ENCODE results near the gene EFNB1. TPM values are rescaled to one million over a fixed set of nuclear protein-coding genes. Genes with fewer than 3 reads are reported as not detected.

Gene EFNB1
- total RNA-seq, 1 donor from 2014 or later: 78.9 TPM

GRCh38 chrX:68842781-68843581 is 14.2 kb downstream of the EFNB1 start:
- DNase-seq (ENCODE audit: low spot score): no peak

GRCh38 chrX:68843992-68844391 is 15.2 kb downstream of the EFNB1 start:
- no peak for DNase-seq (ENCODE audit: low spot score)

- DNase-seq (ENCODE audit: low spot score): no peak
Measured at GRCh38 chrX:68844581-68844980, 15.8 kb downstream of the EFNB1 start.

GRCh38 chrX:68846536-68846935 is 17.7 kb downstream of the EFNB1 start:
- DNase-seq (ENCODE audit: low spot score): no peak

- no peak for DNase-seq (ENCODE audit: low spot score)
Measured at GRCh38 chrX:68847172-68847571, 18.4 kb downstream of the EFNB1 start.

GRCh38 chrX:68848189-68848940 is 19.5 kb downstream of the EFNB1 start:
- DNase-seq (ENCODE audit: low spot score): no peak

GRCh38 chrX:68851082-68851481 is 22.3 kb downstream of the EFNB1 start:
- no peak for DNase-seq (ENCODE audit: low spot score)

GRCh38 chrX:68852046-68852445 is 23.2 kb downstream of the EFNB1 start:
- DNase-seq (ENCODE audit: low spot score): no peak

- no peak for DNase-seq (ENCODE audit: low spot score)
Measured at GRCh38 chrX:68853665-68854251, 24.9 kb downstream of the EFNB1 start.

- no peak for DNase-seq (ENCODE audit: low spot score)
Measured at GRCh38 chrX:68865300-68865699, 36.5 kb downstream of the EFNB1 start.

GRCh38 chrX:68865926-68866325 is 37.1 kb downstream of the EFNB1 start:
- no peak for DNase-seq (ENCODE audit: low spot score)

- no peak for DNase-seq (ENCODE audit: low spot score)
Measured at GRCh38 chrX:68867458-68868112, 38.8 kb downstream of the EFNB1 start.

GRCh38 chrX:68868316-68868715 is 39.5 kb downstream of the EFNB1 start:
- no peak for DNase-seq (ENCODE audit: low spot score)

GRCh38 chrX:68868902-68869800 is 40.3 kb downstream of the EFNB1 start:
- DNase-seq (ENCODE audit: low spot score): no peak

- DNase-seq (ENCODE audit: low spot score): no peak
Measured at GRCh38 chrX:68870357-68870756, 41.5 kb downstream of the EFNB1 start.

GRCh38 chrX:68872171-68872570 is 43.4 kb downstream of the EFNB1 start:
- DNase-seq (ENCODE audit: low spot score): no peak

- no peak for DNase-seq (ENCODE audit: low spot score)
Measured at GRCh38 chrX:68874076-68874475, 45.3 kb downstream of the EFNB1 start.

- DNase-seq (ENCODE audit: low spot score): no peak
Measured at GRCh38 chrX:68876731-68877130, 47.9 kb downstream of the EFNB1 start.

- no peak for DNase-seq (ENCODE audit: low spot score)
Measured at GRCh38 chrX:68877606-68878005, 48.8 kb downstream of the EFNB1 start.

GRCh38 chrX:68878977-68879645 is 50.3 kb downstream of the EFNB1 start:
- DNase-seq (ENCODE audit: low spot score): no peak
